SK-N-SH (cell line): ENCODE measurements around the gene PPP1R14B. TPM values are rescaled to one million over a fixed set of nuclear protein-coding genes. Genes with fewer than 3 reads are reported as not detected.

Experiments
- CTCF ChIA-PET: fragments of 300-600, 350-600 bp; formaldehyde crosslinking; extraction: SDS; loops from one replicate; lab custom pipeline; 2021; lab: Yijun Ruan, JAX
- POLR2A ChIA-PET: fragments of 350-600 bp; sonication (Branson Sonifier 250); formaldehyde crosslinking; extraction: SDS; loops from one replicate; lab custom pipeline; 2020; ENCODE audit warnings: antibody characterized with exemption, inconsistent platforms; lab: Yijun Ruan, JAX
- DNase-seq: peaks from one replicate; pipeline ENCODE4 v3.0.0; 2012
- H2AFZ ChIP-seq: fragments of 200-600 bp; sonication (generic); 2 replicates; pipeline ENCODE4 v1.8.1; 2016; ENCODE audit warnings: antibody characterized with exemption, mild to moderate bottlenecking, low read depth
- H3F3A ChIP-seq: fragments of 200-600 bp; sonication (generic); replicated peaks from 2 replicates; pipeline ENCODE3; 2016; ENCODE audit warnings: antibody characterized with exemption, mild to moderate bottlenecking; ENCODE audit not compliant: insufficient read depth
- H3K27ac ChIP-seq, 2 experiments: fragments of 200-500 bp in 1 of 2; fragments of 200-600 bp in 1 of 2; sonication (Bioruptor generic) in 1 of 2; sonication (generic), shearing (Covaris generic) in 1 of 2; 2 replicates each; pipeline versions ENCODE4 v1.5.1 to v1.6.1; 2014 to 2016; ENCODE audit warnings: low read depth in 2 of 2, inconsistent platforms in 1 of 2, low read length in 1 of 2, mild to moderate bottlenecking in 1 of 2, mixed read lengths in 1 of 2
- H3K27me3 ChIP-seq: fragments of 200-600 bp; sonication (generic), shearing (Covaris generic); 2 replicates; pipeline ENCODE4 v1.6.1; 2016; ENCODE audit warnings: mixed run types; ENCODE audit not compliant: insufficient read depth
- H3K36me3 ChIP-seq, 2 experiments: fragments of 200-500 bp in 1 of 2; fragments of 200-600 bp in 1 of 2; sonication (Bioruptor generic) in 1 of 2; sonication (generic) in 1 of 2; replicated peaks in 1 of 2; 2 replicates each; pipeline versions ENCODE3 to v1.5.1; 2014 to 2016; ENCODE audit warnings: low read length in 1 of 2, mild to moderate bottlenecking in 1 of 2; ENCODE audit not compliant: insufficient read depth in 2 of 2, control insufficient read depth in 1 of 2
- H3K4me1 ChIP-seq, 2 experiments: fragments of 200-500 bp in 1 of 2; fragments of 200-600 bp in 1 of 2; sonication (Bioruptor generic) in 1 of 2; sonication (generic), shearing (Covaris generic) in 1 of 2; 2 replicates each; pipeline versions ENCODE4 v1.5.1 to v1.6.1; 2014 to 2016; ENCODE audit warnings: low read depth in 1 of 2, low read length in 1 of 2, mixed run types in 1 of 2; ENCODE audit not compliant: insufficient read depth in 2 of 2, control insufficient read depth in 1 of 2
- H3K4me2 ChIP-seq: fragments of 200-600 bp; sonication (generic), shearing (Covaris generic); 2 replicates; pipeline ENCODE4 v1.6.1; 2017; ENCODE audit warnings: mixed run types
- H3K4me3 ChIP-seq, 2 experiments: fragments of 200-500 bp in 1 of 2; fragments of 200-600 bp in 1 of 2; sonication (Bioruptor generic) in 1 of 2; sonication (generic), shearing (Covaris generic) in 1 of 2; 2 replicates each; pipeline versions ENCODE4 v1.5.1 to v1.8.1; 2014 to 2016; ENCODE audit warnings: low read depth in 2 of 2, inconsistent platforms in 1 of 2, low read length in 1 of 2, mild to moderate bottlenecking in 1 of 2, mixed read lengths in 1 of 2, moderate library complexity in 1 of 2
- H3K79me2 ChIP-seq: fragments of 200-600 bp; sonication (generic); 2 replicates; pipeline ENCODE4 v1.8.1; 2017; ENCODE audit warnings: mild to moderate bottlenecking; ENCODE audit not compliant: insufficient read depth
- H3K9ac ChIP-seq: fragments of 200-600 bp; sonication (generic); 2 replicates; pipeline ENCODE4 v1.6.1; 2017; ENCODE audit warnings: mixed run types
- H3K9me2 ChIP-seq: fragments of 200-600 bp; sonication (generic); 2 replicates; pipeline ENCODE4 v1.6.1; 2017; ENCODE audit warnings: mixed run types
- H3K9me3 ChIP-seq: fragments of 200-600 bp; sonication (generic); 2 replicates; pipeline ENCODE4 v1.6.1; 2017; ENCODE audit warnings: mixed run types, mild to moderate bottlenecking, moderate library complexity
- H4K20me1 ChIP-seq: fragments of 200-600 bp; sonication (generic); 2 replicates; pipeline ENCODE4 v1.6.1; 2017; ENCODE audit warnings: mild to moderate bottlenecking, mixed run types; ENCODE audit not compliant: insufficient read depth
- EP300 ChIP-seq, 2 experiments: IDR thresholded peaks; 2 replicates each; pipeline versions ENCODE4 v1.4.0 to v1.6.1; 2012; ENCODE audit warnings: borderline replicate concordance in 1 of 2, low read depth in 1 of 2, low read length in 1 of 2
- FOSL2 ChIP-seq: IDR thresholded peaks from 2 replicates; pipeline ENCODE4 v1.4.0; 2012; ENCODE audit warnings: low read depth, mild to moderate bottlenecking, moderate library complexity, borderline replicate concordance
- FOXJ3 ChIP-seq: sonication (generic); formaldehyde crosslinking; IDR thresholded peaks from 2 replicates; pipeline ENCODE4 v1.5.1; 2020; ENCODE audit warnings: mild to moderate bottlenecking, missing genetic modification reagents
- POLR2AphosphoS5 ChIP-seq: IDR thresholded peaks from 2 replicates; pipeline ENCODE4 v1.6.1; 2012; ENCODE audit warnings: low read depth, low read length
- RCOR1 ChIP-seq: fragments of 150-350 bp; IDR thresholded peaks from 2 replicates; pipeline ENCODE4 v1.6.1; 2017; ENCODE audit warnings: antibody characterized with exemption, low read length
- SIN3A ChIP-seq: IDR thresholded peaks from 2 replicates; pipeline ENCODE4 v1.6.1; 2012; ENCODE audit warnings: low read depth, mild to moderate bottlenecking, low read length, moderate library complexity, borderline replicate concordance
- SMC3 ChIP-seq: IDR thresholded peaks from 2 replicates; pipeline ENCODE4 v1.6.1; 2012; ENCODE audit warnings: low read depth, low read length, improper control_type of control experiment
- TAF1 ChIP-seq: IDR thresholded peaks from 2 replicates; pipeline ENCODE4 v1.6.1; 2012; ENCODE audit warnings: low read depth, mild to moderate bottlenecking, low read length, moderate library complexity, borderline replicate concordance
- TCF12 ChIP-seq: IDR thresholded peaks from 2 replicates; pipeline ENCODE4 v1.4.0; 2012
- YY1 ChIP-seq: IDR thresholded peaks from 2 replicates; pipeline ENCODE4 v1.4.0; 2012; ENCODE audit warnings: low read depth, mild to moderate bottlenecking
- WGBS: methylation state at CpG from one replicate; pipeline ENCODE4 v1.1.6; 2017; ENCODE audit warnings: low lambda C conversion rate; 5-methylcytosine and 5-hydroxymethylcytosine counted together
- polyA plus RNA-seq, 3 experiments: library from polyadenylated mRNA; depleted of rRNA; stranded (reverse); fragments of >200 nt; gene quantifications; 2 replicates each; pipeline ENCODE4 v1.2.3, GENCODE V29; 2012
- TF ChIP-seq, protein P1 (sequence below): fragments of 150-350 bp; IDR thresholded peaks from 2 replicates; pipeline ENCODE4 v1.6.1; 2016; ENCODE audit warnings: mild to moderate bottlenecking, low read depth, low read length
- TF ChIP-seq, protein P2 (sequence below): fragments of 150-350 bp; IDR thresholded peaks from 2 replicates; pipeline ENCODE4 v1.6.1; 2017; ENCODE audit warnings: antibody characterized with exemption, low read length, low read depth, borderline replicate concordance
- TF ChIP-seq, protein P3 (sequence below): IDR thresholded peaks from 2 replicates; pipeline ENCODE4 v1.6.1; 2012; ENCODE audit warnings: mild to moderate bottlenecking, low read depth, low read length, moderate library complexity
- TF ChIP-seq, protein P4 (sequence below): IDR thresholded peaks from 2 replicates; pipeline ENCODE4 v1.4.0; 2012; ENCODE audit warnings: low read depth
- TF ChIP-seq, protein P5 (sequence below): IDR thresholded peaks from 2 replicates; pipeline ENCODE4 v1.4.0; 2012; ENCODE audit warnings: low read depth, borderline replicate concordance
- TF ChIP-seq, protein P6 (sequence below): IDR thresholded peaks from 2 replicates; pipeline ENCODE4; 2012

PPP1R14B gene
- polyA plus RNA-seq, 1 of the 3 experiments (the other 2 are of a cell fraction) = 523 TPM

DNA sequence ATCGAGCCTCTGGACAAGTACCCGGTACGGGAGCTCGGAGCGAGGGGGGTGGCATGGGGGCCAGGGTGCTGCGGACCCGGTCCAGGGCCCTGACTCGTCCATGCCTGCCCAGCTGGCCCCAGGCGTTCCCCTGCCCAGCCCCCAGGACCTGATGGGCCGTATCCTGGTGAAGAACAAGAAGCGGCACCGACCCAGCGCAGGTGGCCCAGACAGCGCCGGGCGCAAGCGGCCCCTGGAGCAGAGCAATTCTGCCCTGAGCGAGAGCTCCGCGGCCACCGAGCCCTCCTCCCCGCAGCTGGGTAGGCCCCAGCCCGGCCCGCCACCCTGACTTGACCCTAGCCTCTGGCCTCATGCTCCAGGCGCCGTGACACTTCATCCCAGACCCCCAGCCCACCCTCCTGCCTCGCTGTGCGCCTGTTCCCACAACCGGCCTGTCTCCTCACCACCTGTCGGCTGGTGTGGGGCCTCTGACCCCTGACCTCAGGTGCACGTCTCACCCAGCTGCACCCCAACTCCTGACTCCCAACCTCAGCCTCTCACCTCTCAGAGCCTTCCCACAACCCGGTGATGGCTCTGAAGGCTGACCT, 12.3 kb upstream of the PPP1R14B start:
- Histone ChIP-seq H3F3A (peaks cover 3% of the 10 kb centered on the region), H2AFZ (no peak overlapping the region), H3K4me2 (no peak overlapping the region), H3K4me1 (peaks cover 0 to 15% of the 10 kb centered on the region in 2 experiments; a peak in 2 of 4 replicates), H3K27me3 (no peaks in the 10 kb centered on the region), H3K27ac (no peak overlapping the region), H3K9me3 (no peaks in the 10 kb centered on the region), H3K9me2 (no peaks in the 10 kb centered on the region), H4K20me1 (no peaks in the 10 kb centered on the region), H3K9ac (no peak overlapping the region), H3K4me3 (no peak overlapping the region), H3K79me2 (peaks cover 5% of the 10 kb centered on the region), H3K36me3 (peaks cover 23 to 43% of the 10 kb centered on the region in 2 experiments)
- POLR2A ChIA-PET = no interaction called here
- CTCF ChIA-PET = interaction anchor here (1.2 kb wide), 1 partner anchor 13 kb away, joined by 3 read pairs; no protein-coding TSS in a partner anchor
- no peak for DNase-seq
- TF ChIP-seq EP300 (IDR thresholded peaks at IDR 0.05; ENCODE audit: borderline replicate concordance in 1 of 2, low read depth in 1 of 2, low read length in 1 of 2) (no peak), TAF1 (no peak)
- 92% methylated on average over 9 of the region's 32 CpGs for WGBS

DNA sequence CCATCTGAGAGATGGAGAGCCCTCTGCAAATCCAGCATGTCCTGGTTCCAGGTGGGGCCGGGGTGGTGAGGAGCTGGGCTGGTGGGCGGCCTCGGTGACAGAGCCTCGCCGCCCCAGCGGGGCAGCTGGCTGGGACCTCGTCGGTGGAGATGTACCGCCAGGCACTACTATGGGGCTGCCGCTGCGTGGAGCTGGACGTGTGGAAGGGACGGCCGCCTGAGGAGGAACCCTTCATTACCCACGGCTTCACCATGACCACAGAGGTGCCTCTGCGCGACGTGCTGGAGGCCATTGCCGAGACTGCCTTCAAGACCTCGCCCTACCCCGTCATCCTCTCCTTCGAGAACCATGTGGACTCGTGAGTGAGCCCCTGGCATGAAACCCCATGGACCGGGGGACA, 11.6 kb upstream of the PPP1R14B start:
- CTCF ChIA-PET = interaction anchor here (0.7 to 1.2 kb wide), 3 partner anchors 11 to 54 kb away, joined by 3 read pairs; no protein-coding TSS in a partner anchor
- TF ChIP-seq, protein P1, sequence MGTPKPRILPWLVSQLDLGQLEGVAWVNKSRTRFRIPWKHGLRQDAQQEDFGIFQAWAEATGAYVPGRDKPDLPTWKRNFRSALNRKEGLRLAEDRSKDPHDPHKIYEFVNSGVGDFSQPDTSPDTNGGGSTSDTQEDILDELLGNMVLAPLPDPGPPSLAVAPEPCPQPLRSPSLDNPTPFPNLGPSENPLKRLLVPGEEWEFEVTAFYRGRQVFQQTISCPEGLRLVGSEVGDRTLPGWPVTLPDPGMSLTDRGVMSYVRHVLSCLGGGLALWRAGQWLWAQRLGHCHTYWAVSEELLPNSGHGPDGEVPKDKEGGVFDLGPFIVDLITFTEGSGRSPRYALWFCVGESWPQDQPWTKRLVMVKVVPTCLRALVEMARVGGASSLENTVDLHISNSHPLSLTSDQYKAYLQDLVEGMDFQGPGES = no peak
- TF ChIP-seq FOSL2 (no peak), SMC3 (no peak), EP300 (IDR thresholded peaks at IDR 0.05; ENCODE audit: borderline replicate concordance in 1 of 2, low read depth in 1 of 2, low read length in 1 of 2) (no peak), YY1 (no peak), RCOR1 (no peak), TAF1 (no peak), TCF12 (no peak), FOXJ3 (CRISPR knock-in tag) (no peak), SIN3A (no peak), POLR2AphosphoS5 (no peak)
- TF ChIP-seq, protein P2, sequence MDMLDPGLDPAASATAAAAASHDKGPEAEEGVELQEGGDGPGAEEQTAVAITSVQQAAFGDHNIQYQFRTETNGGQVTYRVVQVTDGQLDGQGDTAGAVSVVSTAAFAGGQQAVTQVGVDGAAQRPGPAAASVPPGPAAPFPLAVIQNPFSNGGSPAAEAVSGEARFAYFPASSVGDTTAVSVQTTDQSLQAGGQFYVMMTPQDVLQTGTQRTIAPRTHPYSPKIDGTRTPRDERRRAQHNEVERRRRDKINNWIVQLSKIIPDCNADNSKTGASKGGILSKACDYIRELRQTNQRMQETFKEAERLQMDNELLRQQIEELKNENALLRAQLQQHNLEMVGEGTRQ = no peak
- TF ChIP-seq, protein P3, sequence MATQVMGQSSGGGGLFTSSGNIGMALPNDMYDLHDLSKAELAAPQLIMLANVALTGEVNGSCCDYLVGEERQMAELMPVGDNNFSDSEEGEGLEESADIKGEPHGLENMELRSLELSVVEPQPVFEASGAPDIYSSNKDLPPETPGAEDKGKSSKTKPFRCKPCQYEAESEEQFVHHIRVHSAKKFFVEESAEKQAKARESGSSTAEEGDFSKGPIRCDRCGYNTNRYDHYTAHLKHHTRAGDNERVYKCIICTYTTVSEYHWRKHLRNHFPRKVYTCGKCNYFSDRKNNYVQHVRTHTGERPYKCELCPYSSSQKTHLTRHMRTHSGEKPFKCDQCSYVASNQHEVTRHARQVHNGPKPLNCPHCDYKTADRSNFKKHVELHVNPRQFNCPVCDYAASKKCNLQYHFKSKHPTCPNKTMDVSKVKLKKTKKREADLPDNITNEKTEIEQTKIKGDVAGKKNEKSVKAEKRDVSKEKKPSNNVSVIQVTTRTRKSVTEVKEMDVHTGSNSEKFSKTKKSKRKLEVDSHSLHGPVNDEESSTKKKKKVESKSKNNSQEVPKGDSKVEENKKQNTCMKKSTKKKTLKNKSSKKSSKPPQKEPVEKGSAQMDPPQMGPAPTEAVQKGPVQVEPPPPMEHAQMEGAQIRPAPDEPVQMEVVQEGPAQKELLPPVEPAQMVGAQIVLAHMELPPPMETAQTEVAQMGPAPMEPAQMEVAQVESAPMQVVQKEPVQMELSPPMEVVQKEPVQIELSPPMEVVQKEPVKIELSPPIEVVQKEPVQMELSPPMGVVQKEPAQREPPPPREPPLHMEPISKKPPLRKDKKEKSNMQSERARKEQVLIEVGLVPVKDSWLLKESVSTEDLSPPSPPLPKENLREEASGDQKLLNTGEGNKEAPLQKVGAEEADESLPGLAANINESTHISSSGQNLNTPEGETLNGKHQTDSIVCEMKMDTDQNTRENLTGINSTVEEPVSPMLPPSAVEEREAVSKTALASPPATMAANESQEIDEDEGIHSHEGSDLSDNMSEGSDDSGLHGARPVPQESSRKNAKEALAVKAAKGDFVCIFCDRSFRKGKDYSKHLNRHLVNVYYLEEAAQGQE = no peak
- TF ChIP-seq, protein P4, sequence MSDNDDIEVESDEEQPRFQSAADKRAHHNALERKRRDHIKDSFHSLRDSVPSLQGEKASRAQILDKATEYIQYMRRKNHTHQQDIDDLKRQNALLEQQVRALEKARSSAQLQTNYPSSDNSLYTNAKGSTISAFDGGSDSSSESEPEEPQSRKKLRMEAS = no peak
- TF ChIP-seq, protein P5, sequence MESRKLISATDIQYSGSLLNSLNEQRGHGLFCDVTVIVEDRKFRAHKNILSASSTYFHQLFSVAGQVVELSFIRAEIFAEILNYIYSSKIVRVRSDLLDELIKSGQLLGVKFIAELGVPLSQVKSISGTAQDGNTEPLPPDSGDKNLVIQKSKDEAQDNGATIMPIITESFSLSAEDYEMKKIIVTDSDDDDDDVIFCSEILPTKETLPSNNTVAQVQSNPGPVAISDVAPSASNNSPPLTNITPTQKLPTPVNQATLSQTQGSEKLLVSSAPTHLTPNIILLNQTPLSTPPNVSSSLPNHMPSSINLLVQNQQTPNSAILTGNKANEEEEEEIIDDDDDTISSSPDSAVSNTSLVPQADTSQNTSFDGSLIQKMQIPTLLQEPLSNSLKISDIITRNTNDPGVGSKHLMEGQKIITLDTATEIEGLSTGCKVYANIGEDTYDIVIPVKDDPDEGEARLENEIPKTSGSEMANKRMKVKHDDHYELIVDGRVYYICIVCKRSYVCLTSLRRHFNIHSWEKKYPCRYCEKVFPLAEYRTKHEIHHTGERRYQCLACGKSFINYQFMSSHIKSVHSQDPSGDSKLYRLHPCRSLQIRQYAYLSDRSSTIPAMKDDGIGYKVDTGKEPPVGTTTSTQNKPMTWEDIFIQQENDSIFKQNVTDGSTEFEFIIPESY = no peak
- TF ChIP-seq, protein P6, sequence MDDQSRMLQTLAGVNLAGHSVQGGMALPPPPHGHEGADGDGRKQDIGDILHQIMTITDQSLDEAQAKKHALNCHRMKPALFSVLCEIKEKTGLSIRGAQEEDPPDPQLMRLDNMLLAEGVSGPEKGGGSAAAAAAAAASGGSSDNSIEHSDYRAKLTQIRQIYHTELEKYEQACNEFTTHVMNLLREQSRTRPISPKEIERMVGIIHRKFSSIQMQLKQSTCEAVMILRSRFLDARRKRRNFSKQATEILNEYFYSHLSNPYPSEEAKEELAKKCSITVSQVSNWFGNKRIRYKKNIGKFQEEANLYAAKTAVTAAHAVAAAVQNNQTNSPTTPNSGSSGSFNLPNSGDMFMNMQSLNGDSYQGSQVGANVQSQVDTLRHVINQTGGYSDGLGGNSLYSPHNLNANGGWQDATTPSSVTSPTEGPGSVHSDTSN = no peak

More for the DNA sequence above, 11.6 kb upstream of the PPP1R14B start:
- Histone ChIP-seq H3K27ac (no peak overlapping the region), H3K27me3 (no peaks in the 10 kb centered on the region), H3K9me2 (no peaks in the 10 kb centered on the region), H3K4me3 (no peak overlapping the region), H3K9ac (no peak overlapping the region), H4K20me1 (peaks cover 6% of the 10 kb centered on the region), H3K79me2 (peaks cover 11% of the 10 kb centered on the region), H3K4me1 (peaks cover 3 to 12% of the 10 kb centered on the region in 2 experiments; a peak in 3 of 4 replicates), H3F3A (peaks cover 3% of the 10 kb centered on the region), H2AFZ (no peak overlapping the region), H3K36me3 (peaks cover 22 to 43% of the 10 kb centered on the region in 2 experiments), H3K4me2 (no peak overlapping the region), H3K9me3 (no peaks in the 10 kb centered on the region)
- WGBS = 83% methylated on average over 7 of the region's 24 CpGs
- DNase-seq = no peak
- POLR2A ChIA-PET = no interaction called here
